ENCODE results near the gene ILF3.

The ILF3 gene

DNA sequence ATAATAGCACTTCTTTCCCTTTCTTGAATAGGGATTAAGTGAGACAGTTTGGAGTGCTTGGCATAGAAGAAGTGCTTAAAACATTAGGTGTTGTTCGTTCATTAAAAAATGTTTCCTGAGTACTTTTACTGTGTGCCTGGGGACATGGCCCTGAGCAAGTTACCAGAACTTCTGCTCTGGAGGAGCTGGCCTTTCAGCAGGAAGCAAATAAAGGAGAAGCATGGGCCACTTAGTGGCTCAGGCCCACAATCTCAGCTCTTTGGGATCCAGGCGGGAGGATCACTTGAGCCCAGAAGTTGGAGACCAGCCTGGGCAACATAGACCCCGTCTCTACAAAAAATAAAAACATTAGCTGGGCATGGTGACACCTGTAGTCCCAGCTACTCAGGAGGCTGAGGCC is 69.4 kb downstream of the ILF3 start:
- intact Hi-C loops (cut with DNase I) = no loop called here
- DNase-seq = no peak

DNA sequence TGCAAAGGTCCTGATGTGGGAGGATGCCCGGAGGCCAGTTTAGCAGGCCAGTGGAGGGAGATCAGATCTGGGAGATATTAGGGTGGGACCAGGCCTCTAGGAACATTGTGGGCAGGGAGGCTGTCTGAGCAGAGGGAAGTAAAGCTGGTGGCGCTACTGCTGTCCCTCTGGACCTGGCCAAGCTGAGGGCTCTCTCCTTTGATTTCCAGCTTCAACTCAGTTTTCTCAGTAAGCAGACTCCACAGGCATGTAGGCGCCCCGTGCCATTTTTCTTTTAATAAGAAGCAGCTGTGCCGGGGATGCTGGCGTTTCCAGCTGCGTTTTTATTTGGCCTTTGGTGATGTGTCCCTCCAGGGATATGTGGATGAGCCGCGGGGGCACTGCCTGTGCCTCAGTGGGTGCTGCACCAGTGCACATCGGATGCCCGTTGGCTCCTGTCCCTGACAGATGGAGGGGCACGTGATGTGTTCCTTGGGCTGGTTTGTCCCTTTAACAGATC is 70.5 kb downstream of the ILF3 start:
- intact Hi-C loops (cut with DNase I) = no loop called here
- DNase-seq = peak in 2 of 10 donors; percentile 38 to 87

DNA sequence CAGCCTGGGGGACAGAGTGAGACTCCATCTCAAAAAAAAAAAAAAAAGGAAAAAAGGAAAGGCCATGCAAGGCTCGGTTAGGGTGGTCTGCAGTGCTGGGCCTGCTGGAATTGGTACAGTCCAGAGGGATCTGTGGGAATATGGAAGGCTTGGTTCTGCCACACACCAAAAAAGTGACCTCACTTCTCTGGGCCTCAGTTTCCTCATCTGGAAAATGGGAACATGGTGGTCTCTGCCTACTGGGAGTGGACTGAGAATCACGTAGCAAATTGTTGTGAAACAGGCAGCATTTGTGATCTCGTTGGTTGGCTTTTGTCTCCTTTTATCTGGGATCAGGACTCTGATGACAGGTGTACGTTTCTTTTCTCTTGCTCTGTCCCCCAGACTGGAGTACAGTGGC is 71.3 kb downstream of the ILF3 start:
- intact Hi-C loops (cut with DNase I) = no loop called here
- no peak for DNase-seq

GRCh38 chr19:10726268-10726667 is 72.1 kb downstream of the ILF3 start:
- intact Hi-C loops (cut with DNase I) = no loop called here
- no peak for DNase-seq

- peak in 2 of 10 donors; percentile 42 to 89 for DNase-seq
Measured at GRCh38 chr19:10727685-10728201, 73.6 kb downstream of the ILF3 start.

DNA sequence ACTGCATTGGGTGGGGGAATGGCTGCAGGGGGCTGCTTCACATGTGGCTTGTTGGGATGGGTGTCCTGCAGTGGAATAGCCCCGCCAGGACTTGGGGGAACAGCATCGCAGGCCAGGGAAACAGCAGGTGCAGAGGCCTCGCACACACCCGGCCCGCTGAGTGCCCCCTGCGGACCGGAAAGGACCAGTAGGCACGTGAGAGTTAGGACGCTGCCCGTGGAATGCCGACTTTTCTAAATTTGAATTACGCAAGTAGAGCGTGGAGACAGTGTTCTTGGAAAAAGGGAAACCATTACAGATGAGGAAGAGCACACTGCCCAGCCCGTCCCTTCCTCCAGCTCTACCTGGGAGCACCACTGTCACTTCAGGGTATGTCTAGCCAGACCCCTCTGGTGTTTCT is 75.3 kb downstream of the ILF3 start:
- intact Hi-C loops (cut with DNase I) = no loop called here
- no peak for DNase-seq

More at GRCh38 chr19:10727685-10728201, 73.6 kb downstream of the ILF3 start:
- intact Hi-C loops (cut with DNase I) = no loop called here

GRCh38 chr19:10730932-10731331 is 76.8 kb downstream of the ILF3 start:
- intact Hi-C loops (cut with DNase I) = no loop called here
- peak in 3 of 10 donors; percentile 46 to 91 (median 69) for DNase-seq

GRCh38 chr19:10735741-10736140 is 81.6 kb downstream of the ILF3 start:
- DNase-seq = no peak
- intact Hi-C loops (cut with DNase I) = no loop called here

GRCh38 chr19:10736189-10736588 is 82.0 kb downstream of the ILF3 start:
- intact Hi-C loops (cut with DNase I) = no loop called here
- no peak for DNase-seq

GRCh38 chr19:10736916-10737551 is 82.9 kb downstream of the ILF3 start:
- no peak for DNase-seq
- intact Hi-C loops (cut with DNase I) = no loop called here

DNA sequence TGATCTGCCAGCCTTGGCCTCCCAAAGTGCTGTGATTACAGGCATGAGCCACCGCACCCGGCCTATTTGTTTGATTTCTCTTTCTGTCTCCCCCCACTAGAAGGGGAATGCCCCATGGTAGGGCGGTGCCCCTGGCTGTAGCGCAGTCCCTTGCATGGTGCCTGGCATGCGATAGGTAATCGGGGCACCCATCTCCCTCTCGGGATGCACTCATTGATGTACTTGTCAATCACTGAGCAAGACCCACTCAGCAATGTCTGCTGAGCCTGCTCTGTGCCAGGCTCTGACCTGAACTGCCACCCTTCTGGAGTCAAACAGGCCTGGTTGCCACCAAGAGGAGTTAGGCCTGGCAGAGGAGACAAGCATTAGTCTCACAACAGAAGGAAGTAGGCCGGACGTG is 83.6 kb downstream of the ILF3 start:
- intact Hi-C loops (cut with DNase I) = no loop called here

GRCh38 chr19:10740798-10741197 is 86.7 kb downstream of the ILF3 start:
- no peak for DNase-seq
- intact Hi-C loops (cut with DNase I) = no loop called here

More for the DNA sequence above, 83.6 kb downstream of the ILF3 start:
- no peak for DNase-seq

Measured in posterior cingulate gyrus (tissue), 11 donors.